ENCODE measurements around the gene DSTN.

Gene DSTN

DNA sequence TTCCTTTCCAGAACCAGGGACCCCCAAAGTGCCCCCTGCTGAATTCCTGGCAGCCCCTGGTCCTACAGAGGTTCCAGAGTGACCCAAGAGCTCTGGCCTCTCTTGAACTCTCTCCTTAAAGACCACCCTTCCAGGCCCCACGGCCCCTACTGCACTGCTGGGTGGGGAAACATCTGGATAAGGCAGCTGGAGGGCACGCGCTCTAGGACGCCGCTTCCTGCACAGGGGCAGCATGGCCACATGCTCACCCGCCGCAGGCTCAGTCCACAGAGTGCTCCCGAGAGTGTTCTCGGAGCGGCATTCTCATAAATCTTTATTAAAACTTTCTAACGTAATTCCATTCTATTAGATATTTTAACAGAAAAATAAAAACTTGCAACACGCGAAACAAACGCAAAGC is 75.1 kb downstream of the DSTN start:
- no peak overlapping the region for H3K4me3 ChIP-seq (ENCODE audit: low read length, poor library complexity, severe bottlenecking)
- H3K4me2 ChIP-seq (ENCODE audit: low read depth, low read length, poor library complexity, severe bottlenecking) = no peak overlapping the region
- no peaks in the 10 kb centered on the region for H4K20me1 ChIP-seq (ENCODE audit: insufficient read depth, low read length, poor library complexity, severe bottlenecking)
- H3K27me3 ChIP-seq (ENCODE audit: insufficient read depth, low read length, poor library complexity, severe bottlenecking) = no peaks in the 10 kb centered on the region
- H3F3A ChIP-seq (ENCODE audit: low read depth) = no peaks in the 10 kb centered on the region
- peaks cover 27% of the 10 kb centered on the region; the same call in 1 of the 2 replicates for H3K36me3 ChIP-seq (ENCODE audit: insufficient read depth, low read length)
- H3K4me1 ChIP-seq (ENCODE audit: insufficient read depth, low read length, poor library complexity, severe bottlenecking) = peaks cover 29% of the 10 kb centered on the region
- peaks cover 48% of the 10 kb centered on the region; the same call in 1 of the 2 replicates for H3K79me2 ChIP-seq (ENCODE audit: insufficient read depth, low read length)
- TF ChIP-seq EZH2phosphoT487 (IDR thresholded peaks at IDR 0.05; ENCODE audit: borderline replicate concordance) = no peak
- TF ChIP-seq, protein P1, sequence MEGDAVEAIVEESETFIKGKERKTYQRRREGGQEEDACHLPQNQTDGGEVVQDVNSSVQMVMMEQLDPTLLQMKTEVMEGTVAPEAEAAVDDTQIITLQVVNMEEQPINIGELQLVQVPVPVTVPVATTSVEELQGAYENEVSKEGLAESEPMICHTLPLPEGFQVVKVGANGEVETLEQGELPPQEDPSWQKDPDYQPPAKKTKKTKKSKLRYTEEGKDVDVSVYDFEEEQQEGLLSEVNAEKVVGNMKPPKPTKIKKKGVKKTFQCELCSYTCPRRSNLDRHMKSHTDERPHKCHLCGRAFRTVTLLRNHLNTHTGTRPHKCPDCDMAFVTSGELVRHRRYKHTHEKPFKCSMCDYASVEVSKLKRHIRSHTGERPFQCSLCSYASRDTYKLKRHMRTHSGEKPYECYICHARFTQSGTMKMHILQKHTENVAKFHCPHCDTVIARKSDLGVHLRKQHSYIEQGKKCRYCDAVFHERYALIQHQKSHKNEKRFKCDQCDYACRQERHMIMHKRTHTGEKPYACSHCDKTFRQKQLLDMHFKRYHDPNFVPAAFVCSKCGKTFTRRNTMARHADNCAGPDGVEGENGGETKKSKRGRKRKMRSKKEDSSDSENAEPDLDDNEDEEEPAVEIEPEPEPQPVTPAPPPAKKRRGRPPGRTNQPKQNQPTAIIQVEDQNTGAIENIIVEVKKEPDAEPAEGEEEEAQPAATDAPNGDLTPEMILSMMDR (conservative IDR thresholded peaks at IDR 0.05; ENCODE audit: low read length) = no peak
- H2AFZ ChIP-seq (ENCODE audit: low read length) = no peak overlapping the region
- no peaks in the 10 kb centered on the region for H3K9me3 ChIP-seq (ENCODE audit: insufficient read depth, low read depth, low read length)
- H3K9ac ChIP-seq (ENCODE audit: low read depth, low read length, poor library complexity, severe bottlenecking) = no peak overlapping the region
- no peaks in the 10 kb centered on the region for H3K9me2 ChIP-seq (replicated peaks; ENCODE audit: low read depth, low read length)

GRCh38 chr20:17645546-17646208 is 75.8 kb downstream of the DSTN start:
- H3K9ac ChIP-seq (ENCODE audit: low read depth, low read length, poor library complexity, severe bottlenecking) = no peak overlapping the region
- H3K9me2 ChIP-seq (replicated peaks; ENCODE audit: low read depth, low read length) = no peaks in the 10 kb centered on the region
- peaks cover 55% of the 10 kb centered on the region; the same call in 1 of the 2 replicates for H3K79me2 ChIP-seq (ENCODE audit: insufficient read depth, low read length)
- peaks cover 21% of the 10 kb centered on the region; the same call in 1 of the 2 replicates for H3K36me3 ChIP-seq (ENCODE audit: insufficient read depth, low read length)
- no peak overlapping the region for H3K4me3 ChIP-seq (ENCODE audit: low read length, poor library complexity, severe bottlenecking)
- H3K4me1 ChIP-seq (ENCODE audit: insufficient read depth, low read length, poor library complexity, severe bottlenecking) = peaks cover 35% of the 10 kb centered on the region
- no peak overlapping the region for H2AFZ ChIP-seq (ENCODE audit: low read length)
- H3K9me3 ChIP-seq (ENCODE audit: insufficient read depth, low read depth, low read length) = no peaks in the 10 kb centered on the region
- H3F3A ChIP-seq (ENCODE audit: low read depth) = no peaks in the 10 kb centered on the region
- TF ChIP-seq, protein P1 (conservative IDR thresholded peaks at IDR 0.05; ENCODE audit: low read length) = no peak
- TF ChIP-seq EZH2phosphoT487 (IDR thresholded peaks at IDR 0.05; ENCODE audit: borderline replicate concordance) = no peak
- no peaks in the 10 kb centered on the region for H3K27me3 ChIP-seq (ENCODE audit: insufficient read depth, low read length, poor library complexity, severe bottlenecking)
- H3K4me2 ChIP-seq (ENCODE audit: low read depth, low read length, poor library complexity, severe bottlenecking) = no peak overlapping the region
- H4K20me1 ChIP-seq (ENCODE audit: insufficient read depth, low read length, poor library complexity, severe bottlenecking) = no peaks in the 10 kb centered on the region

DNA sequence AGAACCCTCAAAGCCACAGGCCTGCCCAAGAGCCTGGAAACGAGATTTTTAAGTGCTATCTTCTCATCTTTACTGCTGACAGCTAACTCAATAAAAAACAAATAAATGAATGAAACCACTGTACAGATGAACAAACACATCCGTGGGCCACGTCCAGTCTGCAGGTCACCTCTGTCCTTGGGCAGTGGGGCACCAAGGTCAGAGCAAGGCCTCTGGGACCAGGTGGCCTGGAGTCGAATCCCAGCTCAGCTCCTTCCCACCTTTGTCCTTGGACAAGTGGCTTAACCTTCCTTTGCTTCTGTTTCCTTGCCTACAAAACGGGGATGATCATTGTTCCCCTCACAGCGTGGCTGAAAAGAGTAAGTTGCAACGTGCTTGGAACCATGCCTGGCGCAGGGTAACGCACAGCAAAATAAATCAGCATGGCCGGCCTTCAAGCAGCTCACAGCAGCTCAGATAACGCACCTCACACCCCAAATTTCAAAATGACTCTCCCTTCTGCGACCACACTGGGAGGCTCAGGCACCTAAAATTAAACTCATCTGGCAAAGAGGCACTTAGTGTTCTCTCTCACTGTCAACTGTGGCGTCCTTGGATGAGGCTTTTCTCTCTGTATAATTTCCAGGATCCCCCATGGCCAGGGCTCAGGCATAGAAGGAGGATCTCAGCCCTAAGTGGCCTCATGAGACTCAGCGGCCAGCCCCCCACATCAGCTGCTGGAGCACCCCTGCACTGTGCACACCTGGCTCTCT is 76.5 kb downstream of the DSTN start:
- H3K4me1 ChIP-seq (ENCODE audit: insufficient read depth, low read length, poor library complexity, severe bottlenecking) = peaks cover 36% of the 10 kb centered on the region
- no peaks in the 10 kb centered on the region for H3K27me3 ChIP-seq (ENCODE audit: insufficient read depth, low read length, poor library complexity, severe bottlenecking)
- H3K9me3 ChIP-seq (ENCODE audit: insufficient read depth, low read depth, low read length) = no peaks in the 10 kb centered on the region
- no peaks in the 10 kb centered on the region for H4K20me1 ChIP-seq (ENCODE audit: insufficient read depth, low read length, poor library complexity, severe bottlenecking)
- no peaks in the 10 kb centered on the region for H3F3A ChIP-seq (ENCODE audit: low read depth)
- no peaks in the 10 kb centered on the region for H3K9me2 ChIP-seq (replicated peaks; ENCODE audit: low read depth, low read length)
- H3K4me3 ChIP-seq (ENCODE audit: low read length, poor library complexity, severe bottlenecking) = no peak overlapping the region
- no peak overlapping the region for H2AFZ ChIP-seq (ENCODE audit: low read length)
- TF ChIP-seq, protein P1 (conservative IDR thresholded peaks at IDR 0.05; ENCODE audit: low read length) = no peak
- no peak for TF ChIP-seq EZH2phosphoT487 (IDR thresholded peaks at IDR 0.05; ENCODE audit: borderline replicate concordance)
- H3K4me2 ChIP-seq (ENCODE audit: low read depth, low read length, poor library complexity, severe bottlenecking) = no peak overlapping the region
- H3K79me2 ChIP-seq (ENCODE audit: insufficient read depth, low read length) = peaks cover 55% of the 10 kb centered on the region; the same call in 1 of the 2 replicates
- H3K9ac ChIP-seq (ENCODE audit: low read depth, low read length, poor library complexity, severe bottlenecking) = no peak overlapping the region
- H3K36me3 ChIP-seq (ENCODE audit: insufficient read depth, low read length) = peaks cover 14% of the 10 kb centered on the region; the same call in 1 of the 2 replicates

Measured in Loucy (cell line).